GM12891 (cell line): Measurements from ENCODE around the gene ELOVL3.

Experiments used
- DNase-seq: peaks from one replicate; pipeline ENCODE4 v3.0.0; 2011; ENCODE audit warnings: low spot score; ENCODE audit not compliant: insufficient read length
- FAIRE-seq: peaks from 2 replicates; lab custom pipeline; 2011; peaks lifted over from hg19 to GRCh38; lab: Jason Lieb, UNC
- PAX5 ChIP-seq: IDR thresholded peaks from 2 replicates; pipeline ENCODE4 v1.6.1; 2011; ENCODE audit warnings: low read length, moderate library complexity, mild to moderate bottlenecking; ENCODE audit not compliant: insufficient read depth, severe bottlenecking
- POLR2A ChIP-seq: IDR thresholded peaks from 2 replicates; pipeline ENCODE4 v1.6.1; 2011; ENCODE audit warnings: low read depth, low read length, control low read depth
- POLR2AphosphoS5 ChIP-seq: IDR thresholded peaks from 2 replicates; pipeline ENCODE4 v1.6.1; 2011; ENCODE audit warnings: low read depth, low read length, control low read depth
- POU2F2 ChIP-seq: IDR thresholded peaks from 2 replicates; pipeline ENCODE4 v1.6.1; 2011; ENCODE audit warnings: low read depth, mild to moderate bottlenecking, control low read depth, low read length, moderate library complexity
- SPI1 ChIP-seq: IDR thresholded peaks from 2 replicates; pipeline ENCODE4 v1.6.1; 2011; ENCODE audit warnings: low read depth, low read length, control low read depth
- TAF1 ChIP-seq: IDR thresholded peaks from 2 replicates; pipeline ENCODE4 v1.6.1; 2011; ENCODE audit warnings: low read depth, low read length, control low read depth

ELOVL3 gene

GRCh38 chr10:102227050-102227449, 951 bp downstream of the ELOVL3 start:
- TF ChIP-seq TAF1 (no peak), POLR2A (no peak), PAX5 (no peak), POU2F2 (no peak), SPI1 (no peak), POLR2AphosphoS5 (no peak)
- FAIRE-seq = no peak
- DNase-seq = no peak

GRCh38 chr10:102229810-102230263, 3.7 kb downstream of the ELOVL3 start:
- no peak for TF ChIP-seq PAX5
- no peak for TF ChIP-seq POU2F2
- no peak for TF ChIP-seq POLR2AphosphoS5
- no peak for TF ChIP-seq POLR2A
- TF ChIP-seq TAF1 = no peak
- no peak for TF ChIP-seq SPI1
- FAIRE-seq = peak; percentile 95

GRCh38 chr10:102230264-102230860, 4.3 kb downstream of the ELOVL3 start:
- TF ChIP-seq POLR2AphosphoS5 = no peak
- TF ChIP-seq POU2F2 = no peak
- TF ChIP-seq SPI1 = no peak
- TF ChIP-seq PAX5 = no peak
- TF ChIP-seq POLR2A = no peak
- no peak for TF ChIP-seq TAF1
- FAIRE-seq (peak; percentile 57), DNase-seq (peak; percentile 41)

More at GRCh38 chr10:102229810-102230263, 3.7 kb downstream of the ELOVL3 start:
- peak; percentile 79 for DNase-seq

- DNase-seq (peak; percentile 63), FAIRE-seq (peak; percentile 68)
- TF ChIP-seq TAF1 = no peak
- TF ChIP-seq PAX5 = no peak
- no peak for TF ChIP-seq POU2F2
- no peak for TF ChIP-seq POLR2A
- no peak for TF ChIP-seq SPI1
- no peak for TF ChIP-seq POLR2AphosphoS5
Observed at GRCh38 chr10:102230861-102231356, 4.8 kb downstream of the ELOVL3 start.

- TF ChIP-seq TAF1 (no peak), POLR2A (no peak), POLR2AphosphoS5 (no peak), PAX5 (no peak), POU2F2 (no peak), SPI1 (no peak)
- DNase-seq (peak; percentile 71), FAIRE-seq (peak; percentile 86)
Observed at GRCh38 chr10:102231357-102232318, 5.5 kb downstream of the ELOVL3 start.

- FAIRE-seq (no peak), DNase-seq (no peak)
- no peak for TF ChIP-seq TAF1
- TF ChIP-seq PAX5 = no peak
- no peak for TF ChIP-seq POLR2AphosphoS5
- TF ChIP-seq POU2F2 = no peak
- no peak for TF ChIP-seq POLR2A
- TF ChIP-seq SPI1 = no peak
Observed at GRCh38 chr10:102233997-102234396, 7.9 kb downstream of the ELOVL3 start.

GRCh38 chr10:102234888-102235597, 8.9 kb downstream of the ELOVL3 start:
- TF ChIP-seq POLR2A = no peak
- no peak for TF ChIP-seq PAX5
- no peak for TF ChIP-seq POU2F2
- no peak for TF ChIP-seq POLR2AphosphoS5
- TF ChIP-seq TAF1 = no peak
- no peak for TF ChIP-seq SPI1
- DNase-seq (no peak), FAIRE-seq (peak; percentile 9)

- FAIRE-seq (no peak), DNase-seq (no peak)
- TF ChIP-seq POLR2A (no peak), POU2F2 (no peak), POLR2AphosphoS5 (no peak), PAX5 (no peak), SPI1 (no peak), TAF1 (no peak)
Observed at GRCh38 chr10:102235598-102235920, 9.5 kb downstream of the ELOVL3 start.
